Kidney (tissue), 14 donors: ENCODE measurements around the gene TSHZ2. TPM values are rescaled to one million over a fixed set of nuclear protein-coding genes. Genes with fewer than 3 reads are reported as not detected.

ENCODE experiments used
- DNase-seq, 5 donors: peaks; one replicate each; pipeline ENCODE4 v3.0.0-alpha.2; 2013 to 2020
- FAIRE-seq: peaks from 2 replicates; lab custom pipeline; 2012; peaks lifted over from hg19 to GRCh38; lab: Jason Lieb, UNC
- H3K27ac ChIP-seq, 2 donors: one replicate each; pipeline ENCODE4 v1.7.0; 2013; ENCODE audit warnings: low read depth in 2 of 2, low read length in 2 of 2, inconsistent platforms in 1 of 2
- H3K27me3 ChIP-seq: one replicate; pipeline ENCODE4 v1.7.1; 2013; ENCODE audit warnings: low read length, inconsistent platforms; ENCODE audit not compliant: control insufficient read depth, insufficient read depth
- H3K36me3 ChIP-seq, 3 donors: one replicate each; pipeline versions ENCODE4 v1.7.0 to v1.7.1; 2013; ENCODE audit warnings: low read length in 3 of 3, control low read depth in 1 of 3, inconsistent platforms in 1 of 3; ENCODE audit not compliant: insufficient read depth in 3 of 3, control insufficient read depth in 2 of 3
- H3K4me1 ChIP-seq, 3 donors: one replicate each; pipeline versions ENCODE4 v1.7.0 to v1.7.1; 2013; ENCODE audit warnings: low read length in 3 of 3, inconsistent platforms in 1 of 3, low read depth in 1 of 3; ENCODE audit not compliant: control insufficient read depth in 2 of 3, insufficient read depth in 2 of 3
- H3K4me3 ChIP-seq, 3 donors: one replicate each; pipeline versions ENCODE4 v1.7.0 to v1.8.1; 2013; ENCODE audit warnings: low read length in 3 of 3, control low read depth in 1 of 3, inconsistent platforms in 1 of 3
- H3K9ac ChIP-seq, 3 donors: one replicate each; pipeline versions ENCODE4 v1.7.0 to v1.7.1; 2013; ENCODE audit warnings: low read length in 3 of 3, control low read depth in 1 of 3, inconsistent platforms in 1 of 3
- H3K9me3 ChIP-seq, 3 donors: one replicate each; pipeline versions ENCODE4 v1.7.0 to v1.7.1; 2013; ENCODE audit warnings: low read length in 3 of 3, control low read depth in 1 of 3, inconsistent platforms in 1 of 3; ENCODE audit not compliant: control insufficient read depth in 2 of 3, insufficient read depth in 1 of 3
- CTCF ChIP-seq: IDR thresholded peaks from 3 replicates; pipeline ENCODE4 v1.5.1; 2012; ENCODE audit warnings: mild to moderate bottlenecking, moderate library complexity, borderline replicate concordance; ENCODE audit not compliant: insufficient read depth; ENCODE audit errors: extremely low read depth
- intact Hi-C: fragments of 100-400 bp; cut with DNase I; formaldehyde crosslinking; loops from one replicate; pipeline ENCODE4 v1.11.1; 2022
- polyA plus RNA-seq: library from polyadenylated mRNA; stranded (reverse); fragments of 350-450 nt; fragmentation: Illumina TruSeq; extraction: RNeasy Lipid Tissue Mini Kit (QIAGEN cat#74804); gene quantifications from one replicate; pipeline ENCODE4 v1.2.3, GENCODE V29; 2014; ENCODE audit warnings: low read depth, low replicate concordance; ENCODE audit not compliant: insufficient read depth
- total RNA-seq: library from RNA; stranded (reverse); fragmentation: NEBNext Ultra II Directional; extraction: Animal tissue kit (Norgen Biotek cat#: 25700); gene quantifications from one replicate; pipeline ENCODE4 v1.2.1, GENCODE V29; 2021
- donor health status: control.
- donor health status: control.
- donor health status: control.
- donor health status: control.
- donor health status: control.
- donor health status: DM: yes; HTN: yes; CAD: no.
- donor health status: Normal renal cell carcinoma (clear cell type).

The TSHZ2 gene
- total and polyA plus RNA-seq, 2 donors from 2014 or later, result 0.86 to 15.5 TPM

- no peak for TF ChIP-seq CTCF
- Histone ChIP-seq H3K4me3 (no peak overlapping the region), H3K9ac (no peak overlapping the region), H3K9me3 (no peaks in the 10 kb centered on the region), H3K36me3 (no peaks in the 10 kb centered on the region), H3K4me1 (peaks cover 0 to 4% (median 0%) of the 10 kb centered on the region in 3 donors), H3K27me3 (no peaks in the 10 kb centered on the region), H3K27ac (no peak overlapping the region)
- no peak for FAIRE-seq
- intact Hi-C loops, result no loop called here
- peak in 2 of 5 donors; percentile 45 to 48 for DNase-seq
Observed at GRCh38 chr20:53165452-53165851, 193.3 kb downstream of the TSHZ2 start.

DNA sequence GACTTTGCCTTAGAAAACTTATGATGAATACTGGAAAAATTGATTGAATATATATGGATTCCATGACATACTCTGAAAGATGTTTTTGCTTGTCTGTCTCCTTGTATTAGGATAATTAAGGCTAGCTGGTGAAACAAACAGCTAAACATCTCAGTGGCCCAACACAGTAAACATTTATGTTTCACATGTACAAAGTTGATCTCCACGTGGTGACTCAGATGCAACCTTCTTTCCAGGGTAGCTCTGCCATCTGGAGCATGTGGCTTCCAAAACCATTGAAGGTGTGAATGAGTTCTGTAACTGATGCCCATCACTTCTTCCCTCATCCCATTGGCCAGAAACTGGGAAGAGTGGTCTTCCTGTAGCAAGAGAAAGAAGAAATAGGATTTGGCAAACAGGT lies 196.3 kb downstream of the TSHZ2 start:
- no peak for FAIRE-seq
- Histone ChIP-seq H3K9ac (no peak overlapping the region), H3K9me3 (no peaks in the 10 kb centered on the region), H3K27ac (no peak overlapping the region), H3K4me3 (no peak overlapping the region), H3K36me3 (no peaks in the 10 kb centered on the region), H3K27me3 (no peaks in the 10 kb centered on the region), H3K4me1 (no peaks in the 10 kb centered on the region)
- TF ChIP-seq CTCF, result no peak
- no peak for DNase-seq
- intact Hi-C loops, result no loop called here

GRCh38 chr20:53170196-53170595 lies 198.0 kb downstream of the TSHZ2 start:
- H3K4me1 ChIP-seq, result no peaks in the 10 kb centered on the region
- H3K27ac ChIP-seq, result no peak overlapping the region
- no peaks in the 10 kb centered on the region for H3K9me3 ChIP-seq
- H3K4me3 ChIP-seq, result no peak overlapping the region
- TF ChIP-seq CTCF, result no peak
- intact Hi-C loops, result no loop called here
- H3K27me3 ChIP-seq, result no peaks in the 10 kb centered on the region
- H3K9ac ChIP-seq, result no peak overlapping the region
- no peak for FAIRE-seq
- H3K36me3 ChIP-seq, result no peaks in the 10 kb centered on the region
- DNase-seq, result no peak

GRCh38 chr20:53171065-53171464 lies 198.9 kb downstream of the TSHZ2 start:
- no peak for DNase-seq
- Histone ChIP-seq H3K4me1 (no peaks in the 10 kb centered on the region), H3K27me3 (no peaks in the 10 kb centered on the region), H3K4me3 (no peak overlapping the region), H3K9ac (no peak overlapping the region), H3K9me3 (no peaks in the 10 kb centered on the region), H3K36me3 (no peaks in the 10 kb centered on the region), H3K27ac (no peak overlapping the region)
- FAIRE-seq, result no peak
- TF ChIP-seq CTCF, result no peak
- intact Hi-C loops, result no loop called here
